HepG2 (cell line): ENCODE data around the gene RXFP3.

Experiments used
- CTCF ChIP-seq: sonication (generic); formaldehyde crosslinking; IDR thresholded peaks from 2 replicates; pipeline ENCODE4 v1.5.0; 2020; ENCODE audit warnings: mild to moderate bottlenecking, missing genetic modification reagents, moderate library complexity
- ETV6 ChIP-seq: sonication (generic); formaldehyde crosslinking; conservative IDR thresholded peaks from 2 replicates; pipeline ENCODE4 v1.4.0; 2020; ENCODE audit warnings: missing genetic modification reagents
- MAF1 ChIP-seq: sonication (generic); formaldehyde crosslinking; IDR thresholded peaks from 2 replicates; pipeline ENCODE4 v1.5.0; 2020; ENCODE audit warnings: missing genetic modification reagents, borderline replicate concordance
- REST ChIP-seq, 2 experiments: IDR thresholded peaks; 2 replicates each; pipeline ENCODE4 v1.6.1; 2011 to 2012; ENCODE audit warnings: low read length in 2 of 2, borderline replicate concordance in 1 of 2, low read depth in 1 of 2, mild to moderate bottlenecking in 1 of 2, moderate library complexity in 1 of 2
- ZNF224 ChIP-seq: sonication (generic); formaldehyde crosslinking; IDR thresholded peaks from 2 replicates; pipeline ENCODE4 v1.5.0; 2020; ENCODE audit warnings: mild to moderate bottlenecking, missing genetic modification reagents
- ZNF274 ChIP-seq: sonication (generic); formaldehyde crosslinking; IDR thresholded peaks from 2 replicates; pipeline ENCODE4 v1.5.1; 2020; ENCODE audit warnings: mild to moderate bottlenecking, missing genetic modification reagents
- ZNF790 ChIP-seq: sonication (generic); formaldehyde crosslinking; IDR thresholded peaks from 2 replicates; pipeline ENCODE4 v1.8.0; 2022; ENCODE audit warnings: missing genetic modification reagents, mild to moderate bottlenecking, borderline replicate concordance
- ZNF841 ChIP-seq: sonication (generic); formaldehyde crosslinking; IDR thresholded peaks from 2 replicates; pipeline ENCODE4 v1.8.1; 2023; ENCODE audit warnings: missing genetic modification reagents, borderline replicate concordance

GRCh38 chr5:33938507-33938796 is 2.3 kb downstream of the RXFP3 start:
- TF ChIP-seq CTCF (no peak), MAF1 (CRISPR knock-in tag) (no peak), REST (IDR thresholded peaks at IDR 0.05; ENCODE audit: borderline replicate concordance in 1 of 2, low read depth in 1 of 2, low read length in 2 of 2) (no peak), ZNF274 (CRISPR knock-in tag) (no peak), ETV6 (CRISPR knock-in tag) (no peak), ZNF841 (CRISPR knock-in tag) (no peak), ZNF224 (CRISPR knock-in tag) (no peak), ZNF790 (CRISPR knock-in tag) (no peak)
